K562 (cell line): ENCODE results near the gene RIT2. TPM values are rescaled to one million over a fixed set of nuclear protein-coding genes. Genes with fewer than 3 reads are reported as not detected.

Experiments
- ATAC-seq: fragments of 200-7000 bp; cut with Tn5 transposase; 3 replicates; pipeline ENCODE4 v1.9.1; 2020; ENCODE audit warnings: moderate library complexity
- BruUV-seq: library from RNA; stranded (reverse); fragments of 400-500 nt; replicated peaks from 2 replicates; lab custom pipeline; 2021; lab: Mats Ljungman, UMichigan
- CTCF ChIA-PET: fragments of 300-600 bp; formaldehyde crosslinking; extraction: SDS; loops from one replicate; lab custom pipeline; 2021; ENCODE audit warnings: low intra/inter-chr PET ratio; lab: Yijun Ruan, JAX
- POLR2A ChIA-PET: fragments of 300-600, 350-650 bp; sonication (Branson Sonifier 250); formaldehyde crosslinking; extraction: SDS; loops from one replicate; lab custom pipeline; 2021; ENCODE audit warnings: antibody characterized with exemption, inconsistent platforms; lab: Yijun Ruan, JAX
- DNase-seq, 4 experiments: peaks; one replicate each; pipeline versions ENCODE4 v3.0.0 to v3.0.0-alpha.2; 2011 to 2018; ENCODE audit warnings: low spot score in 3 of 4, mixed read lengths in 3 of 4; ENCODE audit errors: extremely low read depth in 1 of 4
- FAIRE-seq: peaks from 2 replicates; lab custom pipeline; 2011; peaks lifted over from hg19 to GRCh38; lab: Jason Lieb, UNC
- H2AFZ ChIP-seq: 2 replicates; pipeline ENCODE4 v1.6.0; 2011; ENCODE audit warnings: low read depth, low read length, control low read depth, inconsistent platforms
- H3K27ac ChIP-seq: fragments of 200-600 bp; 3 replicates; pipeline ENCODE4 v1.8.0; 2011; ENCODE audit warnings: low read depth, mild to moderate bottlenecking, control low read depth, inconsistent platforms, low read length, moderate library complexity, mixed read lengths; ENCODE audit errors: extremely low read depth
- H3K27me3 ChIP-seq, 2 experiments: fragments of 300-600 bp in 1 of 2; 2 replicates in 1 of 2; 3 replicates in 1 of 2; pipeline versions ENCODE4 v1.6.0 to v1.8.0; 2011; ENCODE audit warnings: inconsistent platforms in 2 of 2, low read length in 2 of 2, mild to moderate bottlenecking in 1 of 2, mixed read lengths in 1 of 2, moderate library complexity in 1 of 2; ENCODE audit not compliant: control insufficient read depth in 2 of 2, insufficient read depth in 2 of 2
- H3K36me3 ChIP-seq: fragments of 300-600 bp; 3 replicates; pipeline ENCODE4 v1.8.0; 2011; ENCODE audit warnings: mild to moderate bottlenecking, low read length, inconsistent platforms; ENCODE audit not compliant: control insufficient read depth, insufficient read depth
- H3K4me1 ChIP-seq, 2 experiments: fragments of 200-600 bp in 1 of 2; replicated peaks in 1 of 2; 2 replicates in 1 of 2; 3 replicates in 1 of 2; pipeline versions ENCODE4 v1.5.1 to v1.8.0; 2011; ENCODE audit warnings: inconsistent platforms in 2 of 2, low read length in 2 of 2, mild to moderate bottlenecking in 1 of 2, mixed read lengths in 1 of 2, moderate library complexity in 1 of 2; ENCODE audit not compliant: control insufficient read depth in 2 of 2, insufficient read depth in 2 of 2
- H3K4me2 ChIP-seq: 2 replicates; pipeline ENCODE4 v1.6.1; 2011; ENCODE audit warnings: low read length, control low read depth, inconsistent platforms, mixed read lengths; ENCODE audit not compliant: insufficient read depth
- H3K4me3 ChIP-seq: fragments of 200-600 bp; sonication (generic), shearing (Covaris generic); 2 replicates; pipeline ENCODE4 v1.5.1; 2016; ENCODE audit warnings: control low read depth, inconsistent platforms
- H3K79me2 ChIP-seq: fragments of 200-600 bp; 3 replicates; pipeline ENCODE4 v1.8.0; 2011; ENCODE audit warnings: low read length, inconsistent platforms; ENCODE audit not compliant: control insufficient read depth, insufficient read depth
- H3K9ac ChIP-seq, 2 experiments: 2 replicates each; pipeline versions ENCODE4 v1.6.0 to v1.6.1; 2011; ENCODE audit warnings: low read depth in 2 of 2, low read length in 2 of 2, control low read depth in 1 of 2, inconsistent platforms in 1 of 2, mild to moderate bottlenecking in 1 of 2, mixed read lengths in 1 of 2; ENCODE audit not compliant: insufficient read depth in 1 of 2
- H3K9me1 ChIP-seq: one replicate; pipeline ENCODE4 v1.6.0; 2011; ENCODE audit warnings: inconsistent platforms, mild to moderate bottlenecking, low read length, moderate library complexity; ENCODE audit not compliant: control insufficient read depth, insufficient read depth
- H3K9me3 ChIP-seq: replicated peaks from 2 replicates; pipeline ENCODE4 v1.5.1; 2011; ENCODE audit warnings: low read depth, low read length, inconsistent platforms; ENCODE audit not compliant: control insufficient read depth, insufficient read depth
- H4K20me1 ChIP-seq: replicated peaks from 2 replicates; pipeline ENCODE4 v1.6.1; 2011; ENCODE audit warnings: low read length, inconsistent platforms, mixed read lengths; ENCODE audit not compliant: control insufficient read depth, insufficient read depth
- CREM ChIP-seq: IDR thresholded peaks from 2 replicates; pipeline ENCODE4 v1.6.1; 2014; ENCODE audit warnings: antibody characterized with exemption, low read depth
- FOXJ2 ChIP-seq: fragments of 200-800 bp; sonication (Bioruptor generic); IDR thresholded peaks from 2 replicates; pipeline ENCODE4 v1.6.1; 2016; ENCODE audit warnings: missing genetic modification characterization, missing compliant biosample characterization
- FOXK2 ChIP-seq, 2 experiments: fragments of 450-650 bp; IDR thresholded peaks in 1 of 2; conservative IDR thresholded peaks in 1 of 2; 2 replicates each; pipeline ENCODE4 v1.6.1; 2016; ENCODE audit warnings: low read depth in 2 of 2, mild to moderate bottlenecking in 1 of 2
- HIVEP1 ChIP-seq: fragments of 250-450 bp; sonication (Bioruptor Pico); IDR thresholded peaks from 2 replicates; pipeline ENCODE4 v1.4.0; 2020; ENCODE audit warnings: mild to moderate bottlenecking
- KDM2B ChIP-seq: fragments of 250-450 bp; sonication (Bioruptor Pico); IDR thresholded peaks from 2 replicates; pipeline ENCODE4 v1.8.0; 2021; ENCODE audit warnings: mild to moderate bottlenecking, moderate library complexity
- MTA1 ChIP-seq: fragments of 450-650 bp; IDR thresholded peaks from 2 replicates; pipeline ENCODE4 v1.6.1; 2017; ENCODE audit warnings: borderline replicate concordance
- NR1H2 ChIP-seq: sonication (generic); formaldehyde crosslinking; IDR thresholded peaks from 2 replicates; pipeline ENCODE4 v1.4.0; 2020; ENCODE audit warnings: mild to moderate bottlenecking, missing genetic modification reagents
- NR2C1 ChIP-seq, 2 experiments: fragments of 450-650 bp; IDR thresholded peaks; 2 replicates each; pipeline ENCODE4 v1.6.1; 2017; ENCODE audit warnings: mild to moderate bottlenecking in 2 of 2, antibody characterized with exemption in 1 of 2, inconsistent platforms in 1 of 2, missing compliant biosample characterization in 1 of 2, missing genetic modification characterization in 1 of 2
- POLR3G ChIP-seq: IDR thresholded peaks from 2 replicates; pipeline ENCODE4 v1.6.1; 2011; ENCODE audit not compliant: insufficient read length, insufficient replicate concordance; ENCODE audit errors: extremely low read depth
- RB1 ChIP-seq: fragments of 450-650 bp; IDR thresholded peaks from 2 replicates; pipeline ENCODE4 v1.6.1; 2017; ENCODE audit warnings: low read depth, mild to moderate bottlenecking
- RBM34 ChIP-seq: fragments of 200-400 bp; formaldehyde crosslinking; IDR thresholded peaks from 2 replicates; pipeline ENCODE4 v1.6.1; 2018; ENCODE audit warnings: low read length, borderline replicate concordance; ENCODE audit not compliant: insufficient read depth
- SOX6 ChIP-seq: fragments of 450-650 bp; IDR thresholded peaks from 2 replicates; pipeline ENCODE4 v1.6.1; 2014; ENCODE audit warnings: mild to moderate bottlenecking
- SREBF1 ChIP-seq: fragments of 150-350 bp; IDR thresholded peaks from 2 replicates; pipeline ENCODE4 v1.6.1; 2014; ENCODE audit warnings: antibody characterized with exemption, low read depth, low read length, borderline replicate concordance
- TAL1 ChIP-seq: fragments of 450-650 bp; IDR thresholded peaks from 2 replicates; pipeline ENCODE4 v1.6.1; 2016; ENCODE audit warnings: mild to moderate bottlenecking
- XRCC4 ChIP-seq: IDR thresholded peaks from one replicate; pipeline ENCODE4 v1.6.1; 2011; ENCODE audit not compliant: insufficient read depth, insufficient read length; ENCODE audit errors: extremely low read depth
- ZNF121 ChIP-seq: sonication (generic); formaldehyde crosslinking; conservative IDR thresholded peaks from 2 replicates; pipeline ENCODE4 v1.8.0; 2022; ENCODE audit warnings: missing genetic modification reagents
- ZNF766 ChIP-seq: fragments of 200-800 bp; sonication (Bioruptor generic); conservative IDR thresholded peaks from 2 replicates; pipeline ENCODE4 v1.6.1; 2016; ENCODE audit warnings: missing genetic modification characterization, missing compliant biosample characterization
- ZZZ3 ChIP-seq: fragments of 450-650 bp; IDR thresholded peaks from 2 replicates; pipeline ENCODE4 v1.6.1; 2016; ENCODE audit warnings: antibody characterized with exemption, mild to moderate bottlenecking, moderate library complexity
- WGBS: fragments of 100-300 bp; shearing (Covaris generic); methylation state at CpG from one replicate; pipeline ENCODE4 v1.1.6; 2016; ENCODE audit warnings: low coverage, mixed read lengths; ENCODE audit not compliant: insufficient coverage; ENCODE audit errors: missing lambda C conversion rate; 5-methylcytosine and 5-hydroxymethylcytosine counted together
- in situ Hi-C: fragments of 300-500 bp; cut with MboI; formaldehyde crosslinking; loops from 4 replicates; pipeline ENCODE4 v1.15.0; 2018; ENCODE audit warnings: inconsistent platforms, mixed read lengths
- intact Hi-C: fragments of 100-400 bp; cut with micrococcal nuclease; formaldehyde crosslinking; loops from 2 replicates; pipeline ENCODE4 v1.14.2; 2022
- polyA plus RNA-seq, 8 experiments: library from polyadenylated mRNA; depleted of rRNA in 4 of 8; stranded (reverse) in 5 of 8; unstranded in 3 of 8; fragments of >200 nt; fragmentation: Nextera tagmentation in 2 of 8; fragmentation: Illumina TruSeq in 1 of 8; extraction: Ambion mirVana in 2 of 8; extraction: Trizol in 1 of 8; gene quantifications; 2 replicates each; pipeline versions ENCODE4 v1.2.1 to v1.2.3, GENCODE V29; 2011 to 2014; ENCODE audit warnings: inconsistent platforms in 1 of 8, missing spikeins in 1 of 8
- total RNA-seq, 7 experiments: library from RNA; depleted of rRNA in 6 of 7; stranded (reverse); fragments of >200 nt in 6 of 7; fragmentation: Illumina TruSeq in 2 of 7; extraction: Trizol in 2 of 7; gene quantifications; 2 replicates each; pipeline versions ENCODE4 v1.2.1 to v1.2.3, GENCODE V29; 2011 to 2021; ENCODE audit warnings: low replicate concordance in 1 of 7
- TF ChIP-seq, protein P1 (sequence below): sonication (generic); formaldehyde crosslinking; IDR thresholded peaks from 2 replicates; pipeline ENCODE4 v1.4.0; 2020; ENCODE audit warnings: mild to moderate bottlenecking, missing genetic modification reagents
- TF ChIP-seq, protein P2 (sequence below): sonication (generic); formaldehyde crosslinking; IDR thresholded peaks from 2 replicates; pipeline ENCODE4 v1.8.1; 2023; ENCODE audit warnings: mild to moderate bottlenecking, missing genetic modification reagents

The RIT2 gene
- total and polyA plus RNA-seq, 9 of the 15 experiments (the other 6 are each of a cell fraction or from before 2014, with no cell fraction given) = not detected

DNA sequence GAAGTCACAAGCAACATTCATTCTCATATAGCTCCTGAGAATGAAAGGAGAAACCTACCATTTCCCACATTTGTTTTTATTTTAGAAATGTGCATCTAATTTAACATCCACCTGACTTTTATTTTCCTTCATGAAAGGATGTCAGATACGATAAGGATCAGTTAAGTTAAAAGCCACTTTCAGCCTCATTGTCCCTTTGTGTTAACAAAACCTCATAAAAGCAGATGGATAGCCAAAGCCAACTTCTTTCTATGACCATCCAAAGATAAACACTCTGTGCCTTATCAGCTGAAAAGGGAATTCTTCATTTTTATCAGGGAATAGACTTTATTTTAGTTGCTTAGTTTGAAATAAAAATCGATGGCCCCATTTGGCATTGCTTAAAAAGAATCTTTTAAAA, 25.7 kb upstream of the RIT2 start:
- WGBS = 0% methylated on average over 2 of the region's 2 CpGs
- Histone ChIP-seq H3K27ac (no peak overlapping the region), H3K79me2 (no peaks in the 10 kb centered on the region), H3K4me1 (no peaks in the 10 kb centered on the region), H4K20me1 (no peaks in the 10 kb centered on the region), H3K36me3 (no peaks in the 10 kb centered on the region), H3K4me3 (no peak overlapping the region), H2AFZ (no peak overlapping the region), H3K9ac (no peak overlapping the region), H3K27me3 (no peaks in the 10 kb centered on the region), H3K9me1 (no peaks in the 10 kb centered on the region), H3K9me3 (no peaks in the 10 kb centered on the region), H3K4me2 (no peak overlapping the region)
- FAIRE-seq (no peak), ATAC-seq (no peak), DNase-seq (no peak)
- intact Hi-C loops = no loop called here
- in situ Hi-C loops = no loop called here
- ChIA-PET POLR2A (no interaction called here), CTCF (no interaction called here)
- BruUV-seq = no TSS peak
- TF ChIP-seq NR1H2 (CRISPR knock-in tag) (no peak), ZZZ3 (no peak), HIVEP1 (no peak), XRCC4 (no peak), ZNF766 (CRISPR knock-in tag) (no peak), SOX6 (no peak), CREM (no peak), SREBF1 (no peak), ZNF121 (CRISPR knock-in tag) (no peak), RB1 (no peak), TAL1 (no peak), FOXK2 (conservative IDR thresholded peaks at IDR 0.05 in 1 of 2, IDR thresholded peaks at IDR 0.05 in 1 of 2; ENCODE audit: low read depth in 2 of 2) (no peak), MTA1 (no peak), POLR3G (no peak), NR2C1 (IDR thresholded peaks at IDR 0.05) (no peak), NR2C1 (tag; IDR thresholded peaks at IDR 0.05) (no peak), RBM34 (no peak), KDM2B (CRISPR knock-in tag) (no peak), FOXJ2 (no peak)
- TF ChIP-seq, protein P1, sequence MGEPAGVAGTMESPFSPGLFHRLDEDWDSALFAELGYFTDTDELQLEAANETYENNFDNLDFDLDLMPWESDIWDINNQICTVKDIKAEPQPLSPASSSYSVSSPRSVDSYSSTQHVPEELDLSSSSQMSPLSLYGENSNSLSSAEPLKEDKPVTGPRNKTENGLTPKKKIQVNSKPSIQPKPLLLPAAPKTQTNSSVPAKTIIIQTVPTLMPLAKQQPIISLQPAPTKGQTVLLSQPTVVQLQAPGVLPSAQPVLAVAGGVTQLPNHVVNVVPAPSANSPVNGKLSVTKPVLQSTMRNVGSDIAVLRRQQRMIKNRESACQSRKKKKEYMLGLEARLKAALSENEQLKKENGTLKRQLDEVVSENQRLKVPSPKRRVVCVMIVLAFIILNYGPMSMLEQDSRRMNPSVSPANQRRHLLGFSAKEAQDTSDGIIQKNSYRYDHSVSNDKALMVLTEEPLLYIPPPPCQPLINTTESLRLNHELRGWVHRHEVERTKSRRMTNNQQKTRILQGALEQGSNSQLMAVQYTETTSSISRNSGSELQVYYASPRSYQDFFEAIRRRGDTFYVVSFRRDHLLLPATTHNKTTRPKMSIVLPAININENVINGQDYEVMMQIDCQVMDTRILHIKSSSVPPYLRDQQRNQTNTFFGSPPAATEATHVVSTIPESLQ = no peak
- TF ChIP-seq, protein P2, sequence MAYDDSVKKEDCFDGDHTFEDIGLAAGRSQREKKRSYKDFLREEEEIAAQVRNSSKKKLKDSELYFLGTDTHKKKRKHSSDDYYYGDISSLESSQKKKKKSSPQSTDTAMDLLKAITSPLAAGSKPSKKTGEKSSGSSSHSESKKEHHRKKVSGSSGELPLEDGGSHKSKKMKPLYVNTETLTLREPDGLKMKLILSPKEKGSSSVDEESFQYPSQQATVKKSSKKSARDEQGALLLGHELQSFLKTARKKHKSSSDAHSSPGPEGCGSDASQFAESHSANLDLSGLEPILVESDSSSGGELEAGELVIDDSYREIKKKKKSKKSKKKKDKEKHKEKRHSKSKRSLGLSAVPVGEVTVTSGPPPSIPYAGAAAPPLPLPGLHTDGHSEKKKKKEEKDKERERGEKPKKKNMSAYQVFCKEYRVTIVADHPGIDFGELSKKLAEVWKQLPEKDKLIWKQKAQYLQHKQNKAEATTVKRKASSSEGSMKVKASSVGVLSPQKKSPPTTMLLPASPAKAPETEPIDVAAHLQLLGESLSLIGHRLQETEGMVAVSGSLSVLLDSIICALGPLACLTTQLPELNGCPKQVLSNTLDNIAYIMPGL (CRISPR knock-in tag) = no peak
